ENCODE measurements around the gene XXYLT1. TPM values are rescaled to one million over a fixed set of nuclear protein-coding genes. Genes with fewer than 3 reads are reported as not detected.
"Not testable (repeated sequence)": the region's sequence is repeated elsewhere in the genome, so short reads cannot be mapped to it uniquely, and the experiment has no call there.

XXYLT1 gene
- total RNA-seq, 1 donor = 32.8 TPM

DNA sequence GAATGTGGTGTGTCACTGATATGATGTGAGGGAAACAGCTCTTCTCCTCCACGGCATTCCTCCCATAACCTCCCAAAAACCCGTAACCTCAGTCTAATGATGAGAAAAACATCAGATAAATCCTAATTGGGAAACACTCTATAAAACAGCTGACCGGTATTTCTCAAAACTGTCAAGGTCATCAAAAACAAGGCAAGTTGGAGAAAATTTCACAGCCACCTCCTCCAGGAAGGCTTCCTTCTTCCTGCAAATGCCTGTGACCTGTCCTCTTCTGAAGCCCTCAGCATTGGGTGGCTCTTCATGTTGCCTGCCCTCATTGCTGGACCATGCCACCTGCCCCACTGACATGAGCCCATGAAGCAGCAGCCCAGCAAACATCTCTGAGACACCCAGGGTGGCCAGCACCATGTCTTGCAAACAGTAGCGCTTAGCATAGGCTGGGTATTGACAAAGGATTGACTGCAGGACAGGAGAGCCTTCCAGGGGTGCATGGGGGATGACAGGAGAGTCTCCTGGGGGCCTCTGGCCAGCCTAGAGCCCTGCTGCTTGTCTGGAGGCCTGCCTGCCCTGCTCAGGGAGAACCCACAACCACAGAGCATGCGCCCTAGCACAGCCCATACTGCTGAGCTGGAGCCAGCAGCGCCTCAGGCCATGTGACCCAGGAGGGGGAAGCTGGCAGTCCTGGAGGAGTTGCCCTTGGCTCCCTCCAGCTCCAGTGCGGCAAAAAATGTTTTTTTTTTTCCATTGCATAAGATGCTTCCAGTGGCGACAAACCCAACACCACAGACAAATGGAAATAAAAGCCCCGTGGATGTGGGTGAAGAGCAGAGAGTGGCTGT, 49.7 kb downstream of the XXYLT1 start:
- TF ChIP-seq, protein P1, sequence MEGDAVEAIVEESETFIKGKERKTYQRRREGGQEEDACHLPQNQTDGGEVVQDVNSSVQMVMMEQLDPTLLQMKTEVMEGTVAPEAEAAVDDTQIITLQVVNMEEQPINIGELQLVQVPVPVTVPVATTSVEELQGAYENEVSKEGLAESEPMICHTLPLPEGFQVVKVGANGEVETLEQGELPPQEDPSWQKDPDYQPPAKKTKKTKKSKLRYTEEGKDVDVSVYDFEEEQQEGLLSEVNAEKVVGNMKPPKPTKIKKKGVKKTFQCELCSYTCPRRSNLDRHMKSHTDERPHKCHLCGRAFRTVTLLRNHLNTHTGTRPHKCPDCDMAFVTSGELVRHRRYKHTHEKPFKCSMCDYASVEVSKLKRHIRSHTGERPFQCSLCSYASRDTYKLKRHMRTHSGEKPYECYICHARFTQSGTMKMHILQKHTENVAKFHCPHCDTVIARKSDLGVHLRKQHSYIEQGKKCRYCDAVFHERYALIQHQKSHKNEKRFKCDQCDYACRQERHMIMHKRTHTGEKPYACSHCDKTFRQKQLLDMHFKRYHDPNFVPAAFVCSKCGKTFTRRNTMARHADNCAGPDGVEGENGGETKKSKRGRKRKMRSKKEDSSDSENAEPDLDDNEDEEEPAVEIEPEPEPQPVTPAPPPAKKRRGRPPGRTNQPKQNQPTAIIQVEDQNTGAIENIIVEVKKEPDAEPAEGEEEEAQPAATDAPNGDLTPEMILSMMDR (IDR thresholded peaks at IDR 0.05; ENCODE audit: insufficient read depth, low read depth, low read length) = no peak
- peak; percentile 32 for DNase-seq (ENCODE audit: low read depth)

DNA sequence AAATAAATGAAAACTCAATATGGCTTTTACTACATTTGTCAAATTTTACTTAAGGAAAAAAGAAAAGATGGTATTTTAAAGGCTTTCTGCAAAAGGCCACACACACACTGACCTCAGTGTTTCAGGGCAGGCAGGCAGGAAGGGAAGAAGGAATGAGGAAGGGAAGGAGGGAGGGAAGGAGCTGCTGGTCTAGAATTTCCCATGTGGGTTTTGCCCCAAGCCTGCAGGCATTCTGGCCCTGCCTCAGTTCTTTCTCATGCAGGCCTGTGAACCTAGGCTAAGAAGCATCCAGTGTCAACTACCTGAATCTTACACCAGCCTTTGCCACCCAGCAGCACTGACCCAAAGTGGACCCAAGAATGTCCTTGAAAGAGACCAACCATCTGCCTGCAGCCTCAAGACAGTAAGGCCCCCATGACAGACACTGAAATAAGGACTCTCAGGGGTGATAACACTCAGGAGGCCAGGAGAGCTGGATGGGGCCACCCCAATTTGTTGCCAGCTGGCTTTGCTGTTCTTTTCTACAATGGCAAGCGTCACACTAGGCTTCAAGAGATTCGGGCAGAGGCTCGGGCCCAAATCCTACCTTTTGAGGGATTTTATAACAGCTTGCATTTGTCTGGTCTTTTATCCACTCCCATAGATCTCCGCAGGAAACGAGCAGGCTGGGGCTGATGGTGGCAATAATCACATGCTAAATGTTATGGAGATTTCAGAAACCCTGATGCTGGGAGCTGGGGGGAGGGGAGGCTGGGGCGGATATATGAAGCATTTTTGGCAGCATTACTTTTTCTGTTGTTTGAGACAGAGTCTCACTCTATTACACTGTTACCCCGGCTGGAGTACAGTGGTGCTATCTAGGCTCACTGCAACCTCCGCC, 51.4 kb downstream of the XXYLT1 start:
- TF ChIP-seq, protein P1 (IDR thresholded peaks at IDR 0.05; ENCODE audit: insufficient read depth, low read depth, low read length) = no peak
- DNase-seq (ENCODE audit: low read depth) = no peak
- H3K4me3 ChIP-seq (ENCODE audit: low read depth, low read length) = no peak overlapping the region

More for the DNA sequence above, 49.7 kb downstream of the XXYLT1 start:
- no peak overlapping the region for H3K4me3 ChIP-seq (ENCODE audit: low read depth, low read length)

DNA sequence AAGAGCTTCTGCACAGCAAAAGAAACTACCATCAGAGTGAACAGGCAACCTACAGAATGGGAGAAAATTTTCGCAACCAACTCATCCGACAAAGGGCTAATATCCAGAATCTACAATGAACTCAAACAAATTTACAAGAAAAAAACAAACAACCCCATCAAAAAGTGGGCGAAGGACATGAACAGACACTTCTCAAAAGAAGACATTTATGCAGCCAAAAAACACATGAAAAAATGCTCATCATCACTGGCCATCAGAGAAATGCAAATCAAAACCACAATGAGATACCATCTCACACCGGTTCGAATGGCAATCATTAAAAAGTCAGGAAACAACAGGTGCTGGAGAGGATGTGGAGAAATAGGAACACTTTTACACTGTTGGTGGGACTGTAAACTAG, 52.6 kb downstream of the XXYLT1 start:
- H3K4me3 ChIP-seq (ENCODE audit: low read depth, low read length); DNase-seq (ENCODE audit: low read depth): not testable (repeated sequence)

DNA sequence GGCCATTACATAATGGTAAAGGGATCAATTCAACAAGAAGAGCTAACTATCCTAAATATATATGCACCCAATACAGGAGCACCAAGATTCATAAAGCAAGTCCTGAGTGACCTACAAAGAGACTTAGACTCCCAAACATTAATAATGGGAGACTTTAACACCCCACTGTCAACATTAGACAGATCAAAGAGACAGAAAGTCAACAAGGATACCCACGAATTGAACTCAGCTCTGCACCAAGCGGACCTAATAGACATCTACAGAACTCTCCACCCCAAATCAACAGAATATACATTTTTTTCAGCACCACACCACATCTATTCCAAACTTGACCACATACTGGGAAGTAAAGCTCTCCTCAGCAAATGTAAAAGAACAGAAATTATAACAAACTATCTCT, 55.4 kb downstream of the XXYLT1 start:
- H3K4me3 ChIP-seq (ENCODE audit: low read depth, low read length); DNase-seq (ENCODE audit: low read depth): not testable (repeated sequence)

DNA sequence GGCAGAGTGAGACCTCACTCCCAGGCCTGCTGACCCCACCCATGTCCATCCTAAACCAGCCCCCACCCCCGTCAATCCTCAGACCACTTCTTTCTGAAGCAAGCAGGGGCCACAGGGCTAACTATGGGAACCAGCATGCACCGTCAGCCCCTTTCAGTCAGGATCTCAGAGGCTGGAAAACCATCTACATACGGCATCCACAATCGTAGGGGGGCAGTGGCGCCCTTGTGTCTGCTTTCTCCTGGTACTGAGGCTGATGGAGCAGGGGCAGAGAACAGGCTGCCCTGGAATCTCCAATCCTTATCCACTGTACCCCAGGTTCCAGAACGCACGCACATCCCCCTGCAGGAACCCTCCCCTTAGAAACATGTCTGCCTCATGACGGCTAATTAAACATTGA, 56.6 kb downstream of the XXYLT1 start:
- no peak for DNase-seq (ENCODE audit: low read depth)
- no peak overlapping the region for H3K4me3 ChIP-seq (ENCODE audit: low read depth, low read length)

DNA sequence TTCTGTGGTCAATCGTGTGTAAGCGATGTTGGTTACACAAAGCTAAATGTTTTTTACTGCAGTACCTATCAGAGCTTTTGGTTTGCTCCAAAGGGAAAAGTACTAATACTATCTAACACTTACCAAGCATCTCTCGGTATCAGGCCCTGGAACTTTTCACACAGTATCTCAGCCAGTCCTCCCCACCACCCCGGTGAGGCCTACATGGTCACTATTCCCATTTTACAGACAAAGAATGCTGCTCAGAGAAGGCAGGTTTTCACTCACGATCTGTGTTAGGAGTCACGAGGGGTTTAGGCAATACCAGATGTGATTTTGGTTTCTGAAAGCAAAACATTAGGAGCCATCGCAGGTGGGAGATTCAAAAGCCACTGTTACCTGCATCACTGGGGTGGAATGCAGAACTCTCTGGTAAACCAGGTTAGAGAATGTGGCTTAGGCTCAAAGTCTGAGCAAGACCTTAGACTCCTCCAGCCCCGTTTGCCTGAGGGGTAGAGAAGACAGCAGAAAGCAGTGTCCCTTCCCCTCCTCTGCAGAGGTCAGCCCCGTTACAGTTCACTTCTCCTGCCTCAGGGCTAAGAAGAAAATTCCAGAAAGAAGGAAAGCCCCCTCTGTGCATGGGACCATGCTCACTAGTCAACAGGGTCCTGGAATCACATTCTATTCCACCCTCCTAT, 57.2 kb downstream of the XXYLT1 start:
- TF ChIP-seq, protein P1 (IDR thresholded peaks at IDR 0.05; ENCODE audit: insufficient read depth, low read depth, low read length) = no peak
- H3K4me3 ChIP-seq (ENCODE audit: low read depth, low read length) = no peak overlapping the region

More for the DNA sequence above, 56.6 kb downstream of the XXYLT1 start:
- TF ChIP-seq, protein P1 (IDR thresholded peaks at IDR 0.05; ENCODE audit: insufficient read depth, low read depth, low read length) = no peak

DNA sequence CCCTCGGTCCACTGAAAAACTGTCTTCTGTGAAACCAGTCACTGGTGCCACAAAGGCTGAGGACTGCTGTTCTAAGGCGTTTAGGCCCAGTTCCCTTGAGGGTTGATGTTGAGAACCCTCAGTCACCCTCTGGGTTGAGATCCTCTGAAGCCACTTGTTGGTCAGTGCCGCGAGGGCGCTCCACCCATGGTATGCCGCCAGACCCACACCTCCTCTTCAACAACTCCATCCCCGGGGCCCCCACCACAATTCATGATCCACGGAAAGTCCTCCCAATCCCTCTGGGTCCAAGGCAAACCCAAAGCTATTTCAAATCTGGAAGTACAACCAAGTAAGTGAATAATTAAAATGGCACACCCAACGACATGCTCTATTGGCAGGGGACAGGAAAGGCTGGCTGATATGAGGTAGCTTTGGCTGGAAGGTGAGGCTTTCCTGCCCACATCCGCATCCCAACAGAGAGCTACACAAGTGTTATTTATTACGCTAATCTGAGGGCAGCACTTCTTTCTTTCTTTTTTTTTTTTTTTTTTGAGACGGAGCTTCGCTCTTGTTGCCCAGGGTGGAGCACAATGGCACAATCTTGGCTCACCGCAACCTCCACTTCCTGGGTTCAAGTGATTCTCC, 58.1 kb downstream of the XXYLT1 start:
- TF ChIP-seq, protein P1 (IDR thresholded peaks at IDR 0.05; ENCODE audit: insufficient read depth, low read depth, low read length) = no peak
- no peak overlapping the region for H3K4me3 ChIP-seq (ENCODE audit: low read depth, low read length)
- DNase-seq (ENCODE audit: low read depth) = no peak

More for the DNA sequence above, 57.2 kb downstream of the XXYLT1 start:
- DNase-seq (ENCODE audit: low read depth) = no peak

All from fibroblast of villous mesenchyme (primary cell).